ENCODE results near the gene DDX18. TPM values are rescaled to one million over a fixed set of nuclear protein-coding genes. Genes with fewer than 3 reads are reported as not detected.

The DDX18 gene
- total RNA-seq, 1 donor from 2014 or later, result 20.4 TPM

Other genes with a start within 250 kb of the DDX18 start
- 12.1 TPM for gene CCDC93, start 199.4 kb downstream of the DDX18 start, total RNA-seq

Data from left lobe of liver (tissue), 1 donor.